Activated naive CD4-positive, alpha-beta T cell treated with Interleukin-2 at 50 U/mL for 16 hours (primary cell): ENCODE data around the gene MS4A15.
"Not testable (repeated sequence)": the region's sequence is repeated elsewhere in the genome, so short reads cannot be mapped to it uniquely, and the experiment has no call there.

Source experiments
- DNase-seq: peaks from one replicate; pipeline ENCODE4 v3.0.0-alpha.2; 2020

Gene MS4A15

DNA sequence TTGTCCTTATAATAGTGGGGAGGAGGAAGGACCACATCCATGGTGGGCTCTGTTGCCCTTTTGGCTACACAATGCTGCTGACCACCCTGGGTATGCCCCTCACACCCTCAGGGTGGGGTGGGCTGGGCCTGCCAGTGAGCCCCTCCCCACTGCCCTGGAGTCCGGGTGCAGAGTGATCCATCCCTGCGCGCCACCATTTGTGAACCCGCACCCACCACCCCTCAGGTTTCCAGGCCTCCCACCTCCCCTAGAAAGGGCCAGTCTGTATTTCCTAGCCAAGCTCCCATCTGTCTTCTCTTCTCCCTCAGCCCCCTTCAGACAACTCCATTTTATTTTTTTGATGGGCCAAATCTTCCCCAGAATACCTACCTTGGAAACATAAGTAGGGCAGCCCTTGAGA, 53.5 kb downstream of the MS4A15 start:
- DNase-seq, result no peak

DNA sequence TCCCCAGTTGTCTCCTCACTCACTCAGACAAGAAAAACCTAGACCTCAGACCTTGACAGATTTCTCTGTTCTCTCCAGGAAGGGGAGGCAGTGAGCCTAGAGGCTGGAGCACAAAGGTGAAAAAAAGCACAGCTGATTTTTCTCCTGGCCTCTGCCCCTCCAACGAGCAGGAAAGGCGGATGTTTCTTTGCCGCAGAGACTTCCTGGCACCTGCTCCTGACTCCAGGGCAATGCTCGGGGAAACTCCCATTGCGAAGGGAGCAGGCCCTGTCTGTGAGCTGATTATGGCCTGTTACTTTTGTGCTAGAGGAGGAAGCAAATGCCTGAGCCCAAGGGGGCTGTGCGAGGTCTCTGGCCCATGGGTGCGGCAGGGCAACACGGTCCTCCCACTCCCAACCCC, 53.9 kb downstream of the MS4A15 start:
- DNase-seq, result no peak

DNA sequence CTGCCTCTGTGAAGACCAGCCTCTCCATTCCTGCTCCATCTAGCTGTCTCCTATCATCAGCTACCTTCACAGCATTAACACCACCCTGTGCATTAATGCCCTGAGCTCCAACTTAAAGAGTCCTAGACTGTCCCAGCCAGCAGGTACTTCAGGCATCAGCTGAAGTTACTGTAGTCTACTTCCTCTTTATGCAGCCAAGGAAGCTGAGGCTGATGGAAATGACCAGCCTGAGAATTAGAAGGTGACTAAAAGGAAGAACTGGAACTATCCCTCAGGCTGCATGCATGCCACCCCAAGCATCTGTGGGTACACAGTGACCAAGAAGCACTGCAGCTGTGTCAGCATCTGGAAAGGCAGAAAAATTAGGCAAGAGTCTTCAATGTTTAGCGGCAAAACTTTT, 56.7 kb downstream of the MS4A15 start:
- no peak for DNase-seq

DNA sequence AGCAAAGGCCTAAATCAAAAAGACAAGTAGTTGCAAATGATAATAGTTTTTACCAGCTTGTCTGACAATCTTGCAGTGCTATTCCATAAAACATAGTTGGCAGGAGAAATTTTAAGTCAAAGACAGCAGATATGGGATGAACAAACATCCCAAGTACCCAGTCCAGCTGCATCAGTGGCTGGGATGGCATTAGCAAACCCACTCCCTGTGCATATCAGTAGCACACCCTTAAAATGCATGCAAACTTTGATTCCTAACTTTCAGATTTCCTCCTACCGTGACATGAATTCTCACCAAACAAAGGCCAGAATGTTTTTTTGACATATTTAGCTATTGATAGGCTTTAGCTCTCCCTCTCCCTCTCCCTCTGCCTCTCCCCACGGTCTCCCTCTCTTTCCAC, 57.4 kb downstream of the MS4A15 start:
- DNase-seq, result no peak

DNA sequence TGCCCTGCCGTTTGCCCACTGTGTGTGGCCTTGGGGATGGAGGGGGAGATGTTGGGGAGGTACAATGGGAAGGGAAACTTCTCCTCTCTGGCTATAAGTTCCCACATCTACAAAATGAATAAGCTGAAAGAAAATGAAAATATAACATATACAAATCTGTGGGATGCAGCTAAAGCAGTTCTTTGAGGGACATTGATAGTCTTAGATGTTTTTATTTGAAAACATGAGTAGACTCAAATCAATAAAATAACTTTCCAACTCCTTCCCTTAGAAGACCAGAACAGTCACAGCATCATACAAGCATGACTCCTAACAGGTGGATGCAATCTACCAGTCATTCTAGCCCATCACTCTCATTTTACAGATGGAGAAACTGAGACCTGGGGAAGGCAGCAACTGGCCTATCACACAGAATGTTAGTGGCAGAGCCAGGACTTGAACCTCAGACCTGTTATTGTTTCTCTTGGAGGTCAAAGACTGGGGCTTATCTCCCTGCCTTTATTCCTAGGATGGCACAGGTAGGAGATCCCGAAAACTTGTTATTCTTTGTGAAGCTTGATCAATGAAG, 60.0 kb downstream of the MS4A15 start:
- DNase-seq, result no peak

DNA sequence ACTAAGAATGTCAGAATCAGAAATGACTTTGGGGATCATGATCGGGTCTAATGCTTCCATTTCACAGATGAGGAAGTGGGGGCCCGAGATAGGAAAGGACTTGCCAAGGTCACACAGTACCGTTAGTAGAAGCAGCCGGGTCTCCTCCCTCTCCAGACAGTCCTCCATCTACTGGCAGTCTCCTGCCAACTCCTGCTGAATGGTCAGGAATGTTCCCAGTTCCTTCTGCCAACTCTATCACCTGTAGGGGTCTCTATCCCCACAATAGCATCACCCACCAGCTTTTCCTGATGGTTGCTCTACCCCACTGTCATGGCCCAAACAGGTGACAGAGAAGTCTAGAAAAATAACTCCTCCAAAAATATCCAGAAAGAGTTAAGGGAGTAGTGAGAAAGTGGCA, 61.4 kb downstream of the MS4A15 start:
- no peak for DNase-seq

DNA sequence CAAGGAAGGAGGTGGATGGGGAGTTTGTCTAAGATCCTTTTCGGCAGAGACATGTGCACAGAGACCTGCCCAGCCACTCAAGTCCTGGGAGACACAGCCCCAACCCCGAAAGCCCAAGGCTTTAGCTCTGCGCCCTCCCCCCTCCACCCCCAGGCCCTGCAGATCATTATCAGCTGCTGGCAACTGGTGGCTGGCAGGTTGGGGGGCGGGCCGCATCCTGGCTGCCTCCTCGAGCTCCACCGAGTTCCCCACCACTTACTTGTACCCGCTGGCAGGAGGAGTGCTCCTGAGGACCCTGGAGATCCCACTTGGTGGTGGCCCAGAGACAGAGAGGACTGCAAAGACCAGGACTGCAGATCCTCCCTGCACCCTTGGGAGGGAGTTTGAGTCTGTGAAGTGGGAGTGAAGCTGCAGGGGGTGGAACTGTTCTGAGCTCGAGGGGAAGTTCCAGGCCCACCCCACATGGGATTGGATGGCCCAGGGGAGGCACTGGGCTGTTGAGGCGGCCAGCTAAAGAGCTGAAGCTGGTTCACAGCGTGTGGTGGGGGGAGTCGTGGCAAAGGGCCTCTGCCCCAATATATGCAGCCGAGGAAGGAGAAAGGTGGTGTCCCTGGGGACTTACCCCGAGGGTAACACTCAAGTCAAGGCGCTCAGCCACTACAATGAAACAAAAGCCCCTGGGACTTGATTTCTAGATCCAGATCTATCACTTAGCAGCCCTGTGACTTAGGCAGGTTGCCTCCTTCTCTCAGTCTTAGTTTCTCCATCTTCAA, 65.3 kb downstream of the MS4A15 start:
- DNase-seq, result no peak

DNA sequence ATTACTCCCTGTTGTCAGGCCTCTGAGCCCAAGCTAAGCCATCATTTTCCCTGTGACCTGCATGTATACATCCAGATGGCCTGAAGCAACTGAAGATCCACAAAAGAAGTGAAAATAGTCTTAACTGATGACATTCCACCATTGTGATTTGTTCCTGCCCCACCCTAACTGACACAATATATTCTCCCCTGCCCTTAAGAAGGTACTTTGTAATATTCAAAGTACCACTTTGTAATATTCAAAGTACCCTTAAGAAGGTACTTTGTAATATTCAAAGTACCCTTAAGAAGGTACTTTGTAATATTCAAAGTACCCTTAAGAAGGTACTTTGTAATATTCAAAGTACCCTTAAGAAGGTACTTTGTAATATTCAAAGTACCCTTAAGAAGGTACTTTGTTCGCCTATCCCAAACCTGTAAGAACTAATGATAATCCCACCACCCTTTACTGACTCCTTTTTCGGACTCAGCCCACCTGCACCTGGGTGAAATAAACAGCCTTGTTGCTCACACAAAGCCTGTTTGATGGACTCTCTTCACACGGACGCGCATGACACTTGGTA, 67.2 kb downstream of the MS4A15 start:
- DNase-seq, result not testable (repeated sequence)

DNA sequence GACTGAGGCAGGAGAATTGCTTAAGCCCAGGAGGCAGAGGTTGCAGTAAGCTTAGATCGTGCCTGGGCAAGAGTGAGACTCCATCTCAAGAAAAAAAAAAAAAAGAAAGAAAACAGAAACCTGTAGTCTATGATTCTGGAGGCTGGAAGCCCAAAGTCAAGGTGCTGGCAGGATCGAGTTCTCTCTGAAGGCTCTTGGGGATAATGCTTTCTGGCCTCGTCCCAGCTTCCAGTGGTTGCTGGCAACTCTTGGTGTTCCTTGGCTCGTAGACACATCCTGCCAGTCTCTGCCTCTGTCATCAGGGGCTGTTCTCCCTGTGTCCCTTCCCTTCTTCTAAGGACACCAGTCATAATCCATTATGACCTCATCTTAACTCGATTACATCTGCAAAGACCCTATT, 68.5 kb downstream of the MS4A15 start:
- DNase-seq, result no peak

DNA sequence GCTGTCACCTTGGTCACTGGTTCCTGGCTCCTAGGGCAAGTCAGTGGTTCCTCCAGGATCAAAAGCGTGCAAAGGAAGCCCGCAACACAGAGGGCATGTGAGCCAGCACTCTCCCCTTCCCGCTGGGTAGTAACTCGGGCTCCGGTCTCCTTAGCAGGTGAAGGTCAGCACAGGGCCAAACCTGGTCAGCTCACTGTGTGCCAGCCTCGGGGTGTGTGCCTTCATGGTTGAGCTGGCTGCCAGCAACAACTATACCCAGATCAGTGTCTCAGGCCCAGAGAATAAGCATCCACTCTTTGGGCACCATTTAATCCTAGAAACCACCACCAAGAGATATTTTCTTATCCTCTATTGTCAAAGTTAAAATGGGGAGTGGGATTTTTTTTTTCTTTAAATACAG, 69.1 kb downstream of the MS4A15 start:
- no peak for DNase-seq
